Liver (tissue), 9 donors: ENCODE data around the gene SLC26A11. TPM values are rescaled to one million over a fixed set of nuclear protein-coding genes. Genes with fewer than 3 reads are reported as not detected.

Source experiments
- DNase-seq: peaks from one replicate; pipeline ENCODE4 v3.0.0-alpha.2; 2017; ENCODE audit warnings: low spot score
- H3K27ac ChIP-seq, 2 donors: one replicate each; pipeline ENCODE4 v1.7.0; 2013; ENCODE audit warnings: inconsistent platforms in 2 of 2, low read length in 2 of 2, control low read depth in 1 of 2, low read depth in 1 of 2, mild to moderate bottlenecking in 1 of 2
- H3K27me3 ChIP-seq, 4 donors: one replicate each; pipeline versions ENCODE4 v1.6.1 to v1.7.0; 2013; ENCODE audit warnings: low read length in 3 of 4, inconsistent platforms in 1 of 4, mild to moderate bottlenecking in 1 of 4, moderate library complexity in 1 of 4; ENCODE audit not compliant: control insufficient read depth in 4 of 4, insufficient read depth in 4 of 4
- H3K36me3 ChIP-seq, 4 donors: one replicate each; pipeline versions ENCODE4 v1.6.1 to v1.7.0; 2013; ENCODE audit warnings: low read length in 3 of 4, mild to moderate bottlenecking in 3 of 4, low read depth in 1 of 4, moderate library complexity in 1 of 4; ENCODE audit not compliant: control insufficient read depth in 4 of 4, insufficient read depth in 3 of 4
- H3K4me1 ChIP-seq, 4 donors: one replicate each; pipeline versions ENCODE4 v1.6.1 to v1.7.0; 2013; ENCODE audit warnings: low read length in 3 of 4, mild to moderate bottlenecking in 3 of 4, moderate library complexity in 1 of 4; ENCODE audit not compliant: control insufficient read depth in 4 of 4, insufficient read depth in 4 of 4
- H3K4me3 ChIP-seq, 3 donors: one replicate each; pipeline versions ENCODE4 v1.6.1 to v1.7.0; 2013; ENCODE audit warnings: low read length in 3 of 3, control low read depth in 1 of 3, low read depth in 1 of 3, mild to moderate bottlenecking in 1 of 3
- H3K9ac ChIP-seq, 2 donors: one replicate each; pipeline ENCODE4 v1.7.0; 2013; ENCODE audit warnings: low read length in 2 of 2, mild to moderate bottlenecking in 2 of 2, moderate library complexity in 2 of 2, control low read depth in 1 of 2, low read depth in 1 of 2
- H3K9me3 ChIP-seq, 4 donors: one replicate each; pipeline versions ENCODE4 v1.6.1 to v1.7.0; 2013; ENCODE audit warnings: low read length in 3 of 4; ENCODE audit not compliant: control insufficient read depth in 4 of 4
- EGR1 ChIP-seq, 2 donors: IDR thresholded peaks; 2 replicates each; pipeline ENCODE4 v1.6.1; 2016 to 2018; ENCODE audit warnings: antibody characterized with exemption in 2 of 2, low read depth in 2 of 2
- FOXA1 ChIP-seq: IDR thresholded peaks from 2 replicates; pipeline ENCODE4 v1.6.1; 2016; ENCODE audit warnings: antibody characterized with exemption
- FOXA2 ChIP-seq: IDR thresholded peaks from 2 replicates; pipeline ENCODE4 v1.6.1; 2016; ENCODE audit warnings: antibody characterized with exemption
- HNF4A ChIP-seq, 2 donors: conservative IDR thresholded peaks; 2 replicates each; pipeline ENCODE4 v1.6.1; 2016; ENCODE audit warnings: antibody characterized with exemption in 2 of 2, mild to moderate bottlenecking in 2 of 2
- HNF4G ChIP-seq: IDR thresholded peaks from 2 replicates; pipeline ENCODE4 v1.6.1; 2016; ENCODE audit warnings: antibody characterized with exemption
- NR2F2 ChIP-seq: IDR thresholded peaks from 2 replicates; pipeline ENCODE4 v1.6.1; 2016; ENCODE audit warnings: antibody characterized with exemption
- RAD21 ChIP-seq, 2 donors: IDR thresholded peaks; 2 replicates each; pipeline ENCODE4 v1.6.1; 2016; ENCODE audit warnings: antibody characterized with exemption in 2 of 2, mild to moderate bottlenecking in 2 of 2
- RXRA ChIP-seq, 2 donors: IDR thresholded peaks; 2 replicates each; pipeline ENCODE4 v1.6.1; 2017 to 2018; ENCODE audit warnings: antibody characterized with exemption in 2 of 2, mild to moderate bottlenecking in 1 of 2
- SP1 ChIP-seq: IDR thresholded peaks from 2 replicates; pipeline ENCODE4 v1.6.1; 2018; ENCODE audit warnings: antibody characterized with exemption, mild to moderate bottlenecking
- TAF1 ChIP-seq: conservative IDR thresholded peaks from 2 replicates; pipeline ENCODE4 v1.6.1; 2016; ENCODE audit warnings: antibody characterized with exemption, mild to moderate bottlenecking
- YY1 ChIP-seq: IDR thresholded peaks from 2 replicates; pipeline ENCODE4 v1.6.1; 2016; ENCODE audit warnings: antibody characterized with exemption, mild to moderate bottlenecking
- WGBS: extraction: QIAGEN DNeasy Blood & Tissue Kit; methylation state at CpG from one replicate; pipeline ENCODE4 v1.1.7; 2013; 5-methylcytosine and 5-hydroxymethylcytosine counted together
- polyA plus RNA-seq, 2 donors: library from polyadenylated mRNA; stranded (reverse) in 1 of 2; unstranded in 1 of 2; fragments of 200-250 nt in 1 of 2; fragments of >200 nt in 1 of 2; fragmentation: Nextera tagmentation in 1 of 2; extraction: Ambion mirVana in 1 of 2; gene quantifications; one replicate each; pipeline versions ENCODE4 v1.2.1 to v1.2.3, GENCODE V29; 2013 to 2015
- total RNA-seq, 2 donors: library from RNA; depleted of rRNA; stranded (reverse); fragments of >200 nt; gene quantifications; one replicate each; pipeline ENCODE4 v1.2.3, GENCODE V29; 2014
- TF ChIP-seq, protein P1 (sequence below): IDR thresholded peaks from 2 replicates; pipeline ENCODE4 v1.6.1; 2016; ENCODE audit warnings: antibody characterized with exemption
- TF ChIP-seq, protein P2 (sequence below): IDR thresholded peaks from 2 replicates; pipeline ENCODE4 v1.6.1; 2016; ENCODE audit warnings: antibody characterized with exemption, mild to moderate bottlenecking
- TF ChIP-seq, protein P3 (sequence below): IDR thresholded peaks from 2 replicates; pipeline ENCODE4 v1.6.1; 2016; ENCODE audit warnings: antibody characterized with exemption
- TF ChIP-seq, protein P4 (sequence below): IDR thresholded peaks from 2 replicates; pipeline ENCODE4 v1.6.1; 2016; ENCODE audit warnings: antibody characterized with exemption
- TF ChIP-seq, protein P5 (sequence below): fragments of 150-350 bp; IDR thresholded peaks from 2 replicates; pipeline ENCODE4 v1.5.1; 2017; ENCODE audit warnings: improper control_type of control experiment, low read depth, low read length; ENCODE audit not compliant: missing input control
- donor health status: healthy.
- donor health status: healthy.
- donor health status: healthy.
- donor health status: healthy.
- donor health status: healthy.

Gene SLC26A11
- total and polyA plus RNA-seq, 4 donors, result 3.3 to 8.2 (median 5.6) TPM

DNA sequence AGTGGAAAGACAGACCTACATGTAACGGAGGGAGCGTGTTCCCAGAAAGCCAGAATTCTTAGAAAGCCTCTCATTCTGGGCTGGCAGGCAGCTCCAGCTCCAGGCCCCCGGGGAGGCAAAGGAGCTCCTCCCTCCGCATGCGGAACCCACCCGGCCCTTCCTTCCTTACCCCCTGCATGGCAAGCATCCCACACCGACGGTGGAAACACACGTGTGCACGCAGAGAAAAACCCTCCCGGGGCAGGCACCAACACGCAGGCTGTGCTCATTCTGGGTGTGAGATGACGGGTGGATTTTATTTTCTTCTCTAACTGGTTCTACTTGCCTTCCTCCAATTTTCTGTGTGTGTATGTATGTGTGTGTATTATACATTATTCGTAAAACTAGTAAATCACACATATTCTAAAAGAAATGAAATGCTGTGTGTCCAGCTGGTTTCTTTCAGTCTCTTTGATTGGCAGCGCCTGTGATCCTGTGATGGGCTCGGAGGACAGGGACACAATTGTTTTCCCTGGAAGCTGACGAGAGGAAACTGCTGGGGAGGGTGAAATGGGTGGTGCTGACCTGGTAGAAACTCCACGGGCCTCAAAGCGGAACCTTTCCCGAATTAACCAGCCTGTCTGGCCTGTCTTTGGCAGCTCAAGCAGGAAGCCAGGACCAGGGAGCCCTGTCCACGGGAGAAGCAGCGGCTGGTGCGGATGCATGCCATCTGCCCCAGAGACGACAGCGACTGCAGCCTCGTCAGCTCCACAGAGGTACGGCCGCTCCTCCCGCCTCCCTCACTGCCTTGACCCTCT lies 28.2 kb upstream of the SLC26A11 start:
- H3K4me1 ChIP-seq, result peaks cover 0 to 7% (median 3%) of the 10 kb centered on the region in 4 donors
- no peaks in the 10 kb centered on the region for H3K9me3 ChIP-seq
- 68% methylated on average over 29 of the region's 29 CpGs for WGBS
- no peak overlapping the region for H3K27ac ChIP-seq
- DNase-seq, result no peak
- TF ChIP-seq, protein P1, sequence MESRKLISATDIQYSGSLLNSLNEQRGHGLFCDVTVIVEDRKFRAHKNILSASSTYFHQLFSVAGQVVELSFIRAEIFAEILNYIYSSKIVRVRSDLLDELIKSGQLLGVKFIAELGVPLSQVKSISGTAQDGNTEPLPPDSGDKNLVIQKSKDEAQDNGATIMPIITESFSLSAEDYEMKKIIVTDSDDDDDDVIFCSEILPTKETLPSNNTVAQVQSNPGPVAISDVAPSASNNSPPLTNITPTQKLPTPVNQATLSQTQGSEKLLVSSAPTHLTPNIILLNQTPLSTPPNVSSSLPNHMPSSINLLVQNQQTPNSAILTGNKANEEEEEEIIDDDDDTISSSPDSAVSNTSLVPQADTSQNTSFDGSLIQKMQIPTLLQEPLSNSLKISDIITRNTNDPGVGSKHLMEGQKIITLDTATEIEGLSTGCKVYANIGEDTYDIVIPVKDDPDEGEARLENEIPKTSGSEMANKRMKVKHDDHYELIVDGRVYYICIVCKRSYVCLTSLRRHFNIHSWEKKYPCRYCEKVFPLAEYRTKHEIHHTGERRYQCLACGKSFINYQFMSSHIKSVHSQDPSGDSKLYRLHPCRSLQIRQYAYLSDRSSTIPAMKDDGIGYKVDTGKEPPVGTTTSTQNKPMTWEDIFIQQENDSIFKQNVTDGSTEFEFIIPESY, result no peak
- TF ChIP-seq TAF1 (no peak), YY1 (no peak), SP1 (no peak), RXRA (IDR thresholded peaks at IDR 0.05) (no peak), HNF4G (no peak), NR2F2 (no peak), FOXA2 (no peak), HNF4A (conservative IDR thresholded peaks at IDR 0.05) (no peak)
- TF ChIP-seq, protein P2, sequence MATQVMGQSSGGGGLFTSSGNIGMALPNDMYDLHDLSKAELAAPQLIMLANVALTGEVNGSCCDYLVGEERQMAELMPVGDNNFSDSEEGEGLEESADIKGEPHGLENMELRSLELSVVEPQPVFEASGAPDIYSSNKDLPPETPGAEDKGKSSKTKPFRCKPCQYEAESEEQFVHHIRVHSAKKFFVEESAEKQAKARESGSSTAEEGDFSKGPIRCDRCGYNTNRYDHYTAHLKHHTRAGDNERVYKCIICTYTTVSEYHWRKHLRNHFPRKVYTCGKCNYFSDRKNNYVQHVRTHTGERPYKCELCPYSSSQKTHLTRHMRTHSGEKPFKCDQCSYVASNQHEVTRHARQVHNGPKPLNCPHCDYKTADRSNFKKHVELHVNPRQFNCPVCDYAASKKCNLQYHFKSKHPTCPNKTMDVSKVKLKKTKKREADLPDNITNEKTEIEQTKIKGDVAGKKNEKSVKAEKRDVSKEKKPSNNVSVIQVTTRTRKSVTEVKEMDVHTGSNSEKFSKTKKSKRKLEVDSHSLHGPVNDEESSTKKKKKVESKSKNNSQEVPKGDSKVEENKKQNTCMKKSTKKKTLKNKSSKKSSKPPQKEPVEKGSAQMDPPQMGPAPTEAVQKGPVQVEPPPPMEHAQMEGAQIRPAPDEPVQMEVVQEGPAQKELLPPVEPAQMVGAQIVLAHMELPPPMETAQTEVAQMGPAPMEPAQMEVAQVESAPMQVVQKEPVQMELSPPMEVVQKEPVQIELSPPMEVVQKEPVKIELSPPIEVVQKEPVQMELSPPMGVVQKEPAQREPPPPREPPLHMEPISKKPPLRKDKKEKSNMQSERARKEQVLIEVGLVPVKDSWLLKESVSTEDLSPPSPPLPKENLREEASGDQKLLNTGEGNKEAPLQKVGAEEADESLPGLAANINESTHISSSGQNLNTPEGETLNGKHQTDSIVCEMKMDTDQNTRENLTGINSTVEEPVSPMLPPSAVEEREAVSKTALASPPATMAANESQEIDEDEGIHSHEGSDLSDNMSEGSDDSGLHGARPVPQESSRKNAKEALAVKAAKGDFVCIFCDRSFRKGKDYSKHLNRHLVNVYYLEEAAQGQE, result no peak
- TF ChIP-seq, protein P3, sequence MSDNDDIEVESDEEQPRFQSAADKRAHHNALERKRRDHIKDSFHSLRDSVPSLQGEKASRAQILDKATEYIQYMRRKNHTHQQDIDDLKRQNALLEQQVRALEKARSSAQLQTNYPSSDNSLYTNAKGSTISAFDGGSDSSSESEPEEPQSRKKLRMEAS, result no peak
- TF ChIP-seq, protein P4, sequence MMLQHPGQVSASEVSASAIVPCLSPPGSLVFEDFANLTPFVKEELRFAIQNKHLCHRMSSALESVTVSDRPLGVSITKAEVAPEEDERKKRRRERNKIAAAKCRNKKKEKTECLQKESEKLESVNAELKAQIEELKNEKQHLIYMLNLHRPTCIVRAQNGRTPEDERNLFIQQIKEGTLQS, result no peak
- H3K36me3 ChIP-seq, result no peaks in the 10 kb centered on the region
- H3K27me3 ChIP-seq, result no peaks in the 10 kb centered on the region
- no peak overlapping the region for H3K9ac ChIP-seq
- no peak overlapping the region for H3K4me3 ChIP-seq

DNA sequence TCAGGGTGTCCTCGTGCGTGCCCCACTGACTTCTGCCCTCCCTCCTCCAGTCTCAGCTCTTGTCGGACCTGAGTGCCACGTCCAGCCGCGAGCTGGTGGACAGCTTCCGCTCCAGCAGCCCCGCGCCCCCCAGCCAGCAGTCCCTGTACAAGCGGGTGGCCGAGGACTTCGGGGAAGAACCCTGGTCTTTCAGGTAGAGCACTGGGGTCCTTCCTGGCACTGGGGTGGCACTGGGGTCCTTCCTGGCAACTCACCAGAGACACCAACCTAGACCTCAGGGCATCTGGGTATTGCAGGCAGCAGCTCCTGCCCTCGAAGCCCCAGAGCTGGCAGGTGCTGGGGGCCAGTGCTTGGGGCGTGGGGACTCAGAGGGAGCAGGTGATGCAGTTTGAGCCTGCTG lies 25.1 kb upstream of the SLC26A11 start:
- Histone ChIP-seq H3K27ac (no peak overlapping the region), H3K4me3 (no peak overlapping the region), H3K4me1 (peaks cover 0 to 7% (median 3%) of the 10 kb centered on the region in 4 donors), H3K9ac (no peak overlapping the region), H3K9me3 (no peaks in the 10 kb centered on the region), H3K27me3 (no peaks in the 10 kb centered on the region), H3K36me3 (no peaks in the 10 kb centered on the region)
- DNase-seq, result no peak
- WGBS, result 92% methylated on average over 14 of the region's 14 CpGs
- TF ChIP-seq HNF4G (no peak), FOXA2 (no peak), SP1 (no peak), FOXA1 (no peak), EGR1 (IDR thresholded peaks at IDR 0.05; ENCODE audit: low read depth in 2 of 2) (no peak), TAF1 (no peak), RAD21 (IDR thresholded peaks at IDR 0.05) (no peak), RXRA (IDR thresholded peaks at IDR 0.05) (no peak)
- TF ChIP-seq, protein P4, result no peak
- TF ChIP-seq, protein P3, result no peak
- TF ChIP-seq, protein P1, result no peak
- TF ChIP-seq, protein P5, sequence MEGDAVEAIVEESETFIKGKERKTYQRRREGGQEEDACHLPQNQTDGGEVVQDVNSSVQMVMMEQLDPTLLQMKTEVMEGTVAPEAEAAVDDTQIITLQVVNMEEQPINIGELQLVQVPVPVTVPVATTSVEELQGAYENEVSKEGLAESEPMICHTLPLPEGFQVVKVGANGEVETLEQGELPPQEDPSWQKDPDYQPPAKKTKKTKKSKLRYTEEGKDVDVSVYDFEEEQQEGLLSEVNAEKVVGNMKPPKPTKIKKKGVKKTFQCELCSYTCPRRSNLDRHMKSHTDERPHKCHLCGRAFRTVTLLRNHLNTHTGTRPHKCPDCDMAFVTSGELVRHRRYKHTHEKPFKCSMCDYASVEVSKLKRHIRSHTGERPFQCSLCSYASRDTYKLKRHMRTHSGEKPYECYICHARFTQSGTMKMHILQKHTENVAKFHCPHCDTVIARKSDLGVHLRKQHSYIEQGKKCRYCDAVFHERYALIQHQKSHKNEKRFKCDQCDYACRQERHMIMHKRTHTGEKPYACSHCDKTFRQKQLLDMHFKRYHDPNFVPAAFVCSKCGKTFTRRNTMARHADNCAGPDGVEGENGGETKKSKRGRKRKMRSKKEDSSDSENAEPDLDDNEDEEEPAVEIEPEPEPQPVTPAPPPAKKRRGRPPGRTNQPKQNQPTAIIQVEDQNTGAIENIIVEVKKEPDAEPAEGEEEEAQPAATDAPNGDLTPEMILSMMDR, result no peak
